ENCODE measurements around the gene CCDC106. TPM values are rescaled to one million over a fixed set of nuclear protein-coding genes. Genes with fewer than 3 reads are reported as not detected.

The CCDC106 gene
- total RNA-seq, 2 experiments from 2014 or later: 8.3 to 8.8 TPM

GRCh38 chr19:55680339-55681130 is 32.5 kb downstream of the CCDC106 start:
- no peaks in the 10 kb centered on the region for H3K9me3 Mint-ChIP-seq
- H3K27ac Mint-ChIP-seq: no peak overlapping the region
- H3K4me3 Mint-ChIP-seq: no peak overlapping the region
- DNase-seq: no peak
- peaks cover 38% of the 10 kb centered on the region for H3K4me1 Mint-ChIP-seq
- ChIA-PET POLR2A (no interaction called here), CTCF (interaction anchor here (1.2 kb wide), 1 partner anchor 26 kb away, joined by 3 read pairs; no protein-coding TSS in a partner anchor)
- peaks cover 26% of the 10 kb centered on the region for H3K36me3 Mint-ChIP-seq (ENCODE audit: low read depth)
- no peaks in the 10 kb centered on the region for H3K27me3 Mint-ChIP-seq

GRCh38 chr19:55681131-55682092 is 33.4 kb downstream of the CCDC106 start:
- no peaks in the 10 kb centered on the region for H3K27me3 Mint-ChIP-seq
- H3K9me3 Mint-ChIP-seq: no peaks in the 10 kb centered on the region
- POLR2A ChIA-PET: no interaction called here
- no peak for DNase-seq
- no peak overlapping the region for H3K4me3 Mint-ChIP-seq
- CTCF ChIA-PET: interaction anchor here (1.2 kb wide), 2 partner anchors 10 to 27 kb away, joined by 3 to 4 read pairs; no protein-coding TSS in a partner anchor
- no peak overlapping the region for H3K27ac Mint-ChIP-seq
- peaks cover 31% of the 10 kb centered on the region for H3K4me1 Mint-ChIP-seq
- H3K36me3 Mint-ChIP-seq (ENCODE audit: low read depth): peaks cover 27% of the 10 kb centered on the region

- POLR2A ChIA-PET: interaction anchor here (1.1 kb wide), 1 partner anchor 413 kb away, joined by 4 read pairs; no protein-coding TSS in a partner anchor
- no peak for DNase-seq
- H3K27me3 Mint-ChIP-seq: no peaks in the 10 kb centered on the region
- CTCF ChIA-PET: no interaction called here
- H3K27ac Mint-ChIP-seq: no peak overlapping the region
- peaks cover 15% of the 10 kb centered on the region for H3K4me1 Mint-ChIP-seq
- H3K4me3 Mint-ChIP-seq: no peak overlapping the region
- H3K9me3 Mint-ChIP-seq: no peaks in the 10 kb centered on the region
- H3K36me3 Mint-ChIP-seq (ENCODE audit: low read depth): peaks cover 12% of the 10 kb centered on the region
Observed at GRCh38 chr19:55683449-55684261, 35.6 kb downstream of the CCDC106 start.

GRCh38 chr19:55684946-55685681 is 37.1 kb downstream of the CCDC106 start:
- no peak overlapping the region for H3K4me3 Mint-ChIP-seq
- H3K9me3 Mint-ChIP-seq: no peaks in the 10 kb centered on the region
- no peaks in the 10 kb centered on the region for H3K27me3 Mint-ChIP-seq
- POLR2A ChIA-PET: no interaction called here
- peaks cover 3% of the 10 kb centered on the region for H3K4me1 Mint-ChIP-seq
- H3K27ac Mint-ChIP-seq: no peak overlapping the region
- H3K36me3 Mint-ChIP-seq (ENCODE audit: low read depth): peaks cover 12% of the 10 kb centered on the region
- no peak for DNase-seq
- CTCF ChIA-PET: interaction anchor here (0.6 kb wide), 1 partner anchor 86 kb away, joined by 3 read pairs; the partner anchor contains the start of gene FIZ1

GRCh38 chr19:55685776-55686175 is 37.8 kb downstream of the CCDC106 start:
- ChIA-PET CTCF (interaction anchor here (0.6 kb wide), 1 partner anchor 87 kb away, joined by 3 read pairs; the partner anchor contains the start of gene FIZ1), POLR2A (no interaction called here)
- DNase-seq: no peak
- no peaks in the 10 kb centered on the region for H3K9me3 Mint-ChIP-seq
- H3K27me3 Mint-ChIP-seq: no peaks in the 10 kb centered on the region
- no peak overlapping the region for H3K27ac Mint-ChIP-seq
- H3K4me1 Mint-ChIP-seq: peaks cover 3% of the 10 kb centered on the region
- peaks cover 15% of the 10 kb centered on the region for H3K36me3 Mint-ChIP-seq (ENCODE audit: low read depth)
- no peak overlapping the region for H3K4me3 Mint-ChIP-seq

GRCh38 chr19:55686311-55687050 is 38.5 kb downstream of the CCDC106 start:
- ChIA-PET POLR2A (no interaction called here), CTCF (no interaction called here)
- Mint-ChIP-seq H3K4me1 (peaks cover 3% of the 10 kb centered on the region), H3K36me3 (ENCODE audit: low read depth) (peaks cover 15% of the 10 kb centered on the region), H3K27ac (no peak overlapping the region), H3K27me3 (no peaks in the 10 kb centered on the region), H3K4me3 (no peak overlapping the region), H3K9me3 (no peaks in the 10 kb centered on the region)
- no peak for DNase-seq

GRCh38 chr19:55687281-55688201 is 39.5 kb downstream of the CCDC106 start:
- DNase-seq: no peak
- no peaks in the 10 kb centered on the region for H3K9me3 Mint-ChIP-seq
- ChIA-PET POLR2A (no interaction called here), CTCF (no interaction called here)
- no peak overlapping the region for H3K4me3 Mint-ChIP-seq
- peaks cover 3% of the 10 kb centered on the region for H3K4me1 Mint-ChIP-seq
- peaks cover 15% of the 10 kb centered on the region for H3K36me3 Mint-ChIP-seq (ENCODE audit: low read depth)
- H3K27me3 Mint-ChIP-seq: no peaks in the 10 kb centered on the region
- peak overlapping the region; percentile 36 for H3K27ac Mint-ChIP-seq

- Mint-ChIP-seq H3K27me3 (no peaks in the 10 kb centered on the region), H3K4me3 (no peak overlapping the region), H3K27ac (peak overlapping the region; percentile 41), H3K4me1 (peaks cover 3% of the 10 kb centered on the region), H3K9me3 (no peaks in the 10 kb centered on the region), H3K36me3 (ENCODE audit: low read depth) (peaks cover 17% of the 10 kb centered on the region)
- ChIA-PET CTCF (no interaction called here), POLR2A (no interaction called here)
- DNase-seq: no peak
Observed at GRCh38 chr19:55688422-55689218, 40.6 kb downstream of the CCDC106 start.

- no peak for DNase-seq
- Mint-ChIP-seq H3K4me1 (peaks cover 3% of the 10 kb centered on the region), H3K27ac (no peak overlapping the region), H3K36me3 (ENCODE audit: low read depth) (peaks cover 20% of the 10 kb centered on the region), H3K4me3 (no peak overlapping the region), H3K9me3 (no peaks in the 10 kb centered on the region), H3K27me3 (no peaks in the 10 kb centered on the region)
- POLR2A ChIA-PET: no interaction called here
- CTCF ChIA-PET: no interaction called here
Observed at GRCh38 chr19:55689411-55690108, 41.5 kb downstream of the CCDC106 start.
